Esophagus muscularis mucosa (tissue), 4 donors: ENCODE results near the gene MYO16.

Source experiments
- EP300 ChIP-seq: sonication (generic); formaldehyde crosslinking; IDR thresholded peaks from one replicate; pipeline ENCODE4 v1.6.1; 2017; ENCODE audit warnings: antibody characterized with exemption
- POLR2A ChIP-seq: fragments of 450-650 bp; IDR thresholded peaks from one replicate; pipeline ENCODE4 v1.6.1; 2017; ENCODE audit warnings: antibody characterized with exemption, moderate library complexity, mild to moderate bottlenecking, low read depth
- TF ChIP-seq, protein P1 (sequence below), 3 experiments: fragments of 200-600 bp in 2 of 3; fragments of 450-650 bp in 1 of 3; sonication (generic) in 2 of 3; IDR thresholded peaks; one replicate each; pipeline ENCODE4 v1.5.1; 2017 to 2019; ENCODE audit warnings: antibody characterized with exemption in 3 of 3, mild to moderate bottlenecking in 2 of 3, moderate library complexity in 1 of 3

DNA sequence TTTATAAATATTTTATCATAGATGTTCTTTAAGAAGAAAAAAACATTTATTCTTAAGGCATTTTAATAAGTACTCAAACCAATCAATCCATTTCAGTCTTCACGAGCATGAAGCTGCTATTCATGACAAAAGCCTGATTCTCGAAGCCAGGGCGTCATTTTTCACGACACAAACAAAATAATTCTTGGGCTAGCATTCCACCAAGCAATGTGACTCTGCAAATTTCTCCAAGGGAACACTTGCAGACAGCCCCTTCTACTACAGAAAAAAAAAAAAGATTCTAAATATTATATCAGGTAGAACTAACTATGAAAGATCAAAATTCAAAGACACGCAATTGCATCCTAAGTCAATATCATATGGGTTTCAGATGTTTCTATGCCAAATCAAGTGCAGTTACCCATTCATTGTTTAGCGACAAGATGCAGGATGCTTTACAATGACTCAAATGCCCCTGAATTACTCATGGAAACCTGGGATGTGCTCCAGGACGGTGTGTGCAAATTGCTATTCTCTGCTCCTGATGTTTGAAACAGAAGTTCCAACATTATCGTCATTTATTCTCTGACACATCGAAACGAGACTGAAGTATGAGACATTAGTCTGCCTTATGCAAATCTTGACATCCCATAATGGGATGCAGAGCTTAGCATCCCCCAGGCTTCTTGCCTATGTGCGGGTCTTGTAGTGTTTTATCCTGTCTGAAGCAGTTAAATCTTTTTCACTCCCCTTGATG is 517.7 kb downstream of the MYO16 start:
- no peak for TF ChIP-seq EP300
- TF ChIP-seq, protein P1, sequence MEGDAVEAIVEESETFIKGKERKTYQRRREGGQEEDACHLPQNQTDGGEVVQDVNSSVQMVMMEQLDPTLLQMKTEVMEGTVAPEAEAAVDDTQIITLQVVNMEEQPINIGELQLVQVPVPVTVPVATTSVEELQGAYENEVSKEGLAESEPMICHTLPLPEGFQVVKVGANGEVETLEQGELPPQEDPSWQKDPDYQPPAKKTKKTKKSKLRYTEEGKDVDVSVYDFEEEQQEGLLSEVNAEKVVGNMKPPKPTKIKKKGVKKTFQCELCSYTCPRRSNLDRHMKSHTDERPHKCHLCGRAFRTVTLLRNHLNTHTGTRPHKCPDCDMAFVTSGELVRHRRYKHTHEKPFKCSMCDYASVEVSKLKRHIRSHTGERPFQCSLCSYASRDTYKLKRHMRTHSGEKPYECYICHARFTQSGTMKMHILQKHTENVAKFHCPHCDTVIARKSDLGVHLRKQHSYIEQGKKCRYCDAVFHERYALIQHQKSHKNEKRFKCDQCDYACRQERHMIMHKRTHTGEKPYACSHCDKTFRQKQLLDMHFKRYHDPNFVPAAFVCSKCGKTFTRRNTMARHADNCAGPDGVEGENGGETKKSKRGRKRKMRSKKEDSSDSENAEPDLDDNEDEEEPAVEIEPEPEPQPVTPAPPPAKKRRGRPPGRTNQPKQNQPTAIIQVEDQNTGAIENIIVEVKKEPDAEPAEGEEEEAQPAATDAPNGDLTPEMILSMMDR (IDR thresholded peaks at IDR 0.05): no peak
- TF ChIP-seq POLR2A: no peak
